ENCODE results near the gene HES5. TPM values are rescaled to one million over a fixed set of nuclear protein-coding genes. Genes with fewer than 3 reads are reported as not detected.
"Not testable (repeated sequence)": the region's sequence is repeated elsewhere in the genome, so short reads cannot be mapped to it uniquely, and the experiment has no call there.

HES5 gene
- total and polyA plus RNA-seq, 2 donors (not counting 3 experiments of a cell fraction or from before 2014, with no cell fraction given), result 0.07 TPM; not detected in 1

GRCh38 chr1:2569060-2569459 lies 39.0 kb upstream of the HES5 start:
- dilution Hi-C loops (cut with MboI; ENCODE audit: extremely low pct_ligation_motif_present, low sequenced_read_pairs) (no loop called here), intact Hi-C loops (cut with micrococcal nuclease) (no loop called here)
- ChIA-PET CTCF (no interaction called here), POLR2A (interaction anchor here (0.8 kb wide), 1 partner anchor 21 kb away, joined by 3 read pairs; no protein-coding TSS in a partner anchor)
- Histone ChIP-seq H3K4me3 (replicated peaks in 1 of 3; ENCODE audit: insufficient read depth in 1 of 3, low read depth in 1 of 3, low read length in 3 of 3) (no peak overlapping the region), H3K9me3 (replicated peaks; ENCODE audit: control insufficient read depth, insufficient read depth, low read length) (no peaks in the 10 kb centered on the region), H4K20me1 (replicated peaks; ENCODE audit: control insufficient read depth, extremely low read depth, insufficient read depth, low read length) (no peaks in the 10 kb centered on the region), H3K27me3 (ENCODE audit: control insufficient read depth in 2 of 2, insufficient read depth in 2 of 2, low read length in 2 of 2) (peaks cover 2 to 4% of the 10 kb centered on the region in 2 experiments), H3K4me1 (ENCODE audit: control insufficient read depth, extremely low read depth, insufficient read depth, low read length) (no peaks in the 10 kb centered on the region), H3K4me2 (ENCODE audit: insufficient read depth, low read length) (no peak overlapping the region), H3K79me2 (ENCODE audit: control insufficient read depth, insufficient read depth, low read length) (no peaks in the 10 kb centered on the region), H3K36me3 (ENCODE audit: control insufficient read depth in 2 of 2, extremely low read depth in 1 of 2, insufficient read depth in 2 of 2, low read length in 2 of 2) (no peaks in the 10 kb centered on the region), H3K9me1 (replicated peaks; ENCODE audit: control insufficient read depth, extremely low read depth, insufficient read depth, low read length) (no peaks in the 10 kb centered on the region), H2AFZ (ENCODE audit: low read depth, low read length) (no peak overlapping the region), H3K9ac (replicated peaks; ENCODE audit: extremely low read depth, insufficient read depth, low read length) (no peak overlapping the region), H3K27ac (ENCODE audit: insufficient read depth, low read depth, low read length) (no peak overlapping the region)
- DNase-seq (ENCODE audit: low read depth, low spot score) (no peak), FAIRE-seq (no peak)
- TF ChIP-seq MYC (IDR thresholded peaks at IDR 0.05; ENCODE audit: low read depth, low read length), result no peak
- no peak for TF ChIP-seq POLR2A (IDR thresholded peaks at IDR 0.05; ENCODE audit: low read depth, low read length)
- TF ChIP-seq JUN (IDR thresholded peaks at IDR 0.05; ENCODE audit: borderline replicate concordance, insufficient read depth, insufficient read length, low read depth), result no peak
- TF ChIP-seq EZH2 (IDR thresholded peaks at IDR 0.05; ENCODE audit: borderline replicate concordance, low read depth, low read length, severe bottlenecking), result no peak
- TF ChIP-seq GATA2 (IDR thresholded peaks at IDR 0.05; ENCODE audit: insufficient read depth, insufficient read length, low read depth, low read length), result no peak
- no peak for TF ChIP-seq MAX (IDR thresholded peaks at IDR 0.05; ENCODE audit: insufficient read depth, insufficient read length)
- no peak for TF ChIP-seq POLR2AphosphoS5 (IDR thresholded peaks at IDR 0.05; ENCODE audit: insufficient read depth, low read depth, low read length)
- TF ChIP-seq FOS (IDR thresholded peaks at IDR 0.05; ENCODE audit: borderline replicate concordance, insufficient read depth, low read length), result no peak
- TF ChIP-seq CTCF (IDR thresholded peaks at IDR 0.05; ENCODE audit: extremely low read depth in 1 of 2, insufficient read depth in 1 of 2, low read depth in 1 of 2, low read length in 2 of 2), result no peak
- BruUV-seq (replicated peaks), result no TSS peak

- CTCF ChIA-PET; H3K27ac ChIP-seq (ENCODE audit: insufficient read depth, low read depth, low read length); FAIRE-seq; H3K4me2 ChIP-seq (ENCODE audit: insufficient read depth, low read length); dilution Hi-C loops (cut with MboI; ENCODE audit: extremely low pct_ligation_motif_present, low sequenced_read_pairs); H3K4me3 ChIP-seq (replicated peaks in 1 of 3; ENCODE audit: insufficient read depth in 1 of 3, low read depth in 1 of 3, low read length in 3 of 3); BruUV-seq (replicated peaks); H3K4me1 ChIP-seq (ENCODE audit: control insufficient read depth, extremely low read depth, insufficient read depth, low read length); POLR2A ChIA-PET; H3K9me1 ChIP-seq (replicated peaks; ENCODE audit: control insufficient read depth, extremely low read depth, insufficient read depth, low read length); H3K27me3 ChIP-seq (ENCODE audit: control insufficient read depth in 2 of 2, insufficient read depth in 2 of 2, low read length in 2 of 2); H3K79me2 ChIP-seq (ENCODE audit: control insufficient read depth, insufficient read depth, low read length); H3K9ac ChIP-seq (replicated peaks; ENCODE audit: extremely low read depth, insufficient read depth, low read length); intact Hi-C loops (cut with micrococcal nuclease); DNase-seq (ENCODE audit: low read depth, low spot score); H3K36me3 ChIP-seq (ENCODE audit: control insufficient read depth in 2 of 2, extremely low read depth in 1 of 2, insufficient read depth in 2 of 2, low read length in 2 of 2); H4K20me1 ChIP-seq (replicated peaks; ENCODE audit: control insufficient read depth, extremely low read depth, insufficient read depth, low read length); H2AFZ ChIP-seq (ENCODE audit: low read depth, low read length); H3K9me3 ChIP-seq (replicated peaks; ENCODE audit: control insufficient read depth, insufficient read depth, low read length): not testable (repeated sequence)
These were observed 38.2 kb upstream of the HES5 start for GRCh38 chr1:2568187-2568816.

Data from endothelial cell of umbilical vein (primary cell).